ENCODE data around the gene RALGAPA2.

The RALGAPA2 gene

DNA sequence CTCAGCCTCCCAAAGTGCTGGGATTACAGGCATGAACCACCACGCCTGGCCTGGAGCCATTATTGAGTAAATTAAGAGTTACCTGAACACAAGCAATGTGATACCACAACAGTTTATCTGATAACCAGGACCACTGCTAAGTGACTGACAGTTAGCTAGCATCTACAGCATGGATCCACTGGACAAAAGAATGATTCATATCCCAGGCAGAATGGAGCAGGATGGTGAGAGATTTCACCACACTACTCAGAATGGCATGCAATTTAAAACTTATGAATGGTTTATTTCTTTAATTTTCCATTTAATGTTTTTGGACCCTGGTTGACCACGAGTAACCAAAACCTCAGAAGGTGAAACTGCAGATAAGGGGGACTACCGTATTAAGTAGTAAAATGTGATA lies 48.6 kb downstream of the RALGAPA2 start:
- no peak for TF ChIP-seq TCF4 (CRISPR knock-in tag; IDR thresholded peaks at IDR 0.05; ENCODE audit: borderline replicate concordance)
- TF ChIP-seq, protein P1, sequence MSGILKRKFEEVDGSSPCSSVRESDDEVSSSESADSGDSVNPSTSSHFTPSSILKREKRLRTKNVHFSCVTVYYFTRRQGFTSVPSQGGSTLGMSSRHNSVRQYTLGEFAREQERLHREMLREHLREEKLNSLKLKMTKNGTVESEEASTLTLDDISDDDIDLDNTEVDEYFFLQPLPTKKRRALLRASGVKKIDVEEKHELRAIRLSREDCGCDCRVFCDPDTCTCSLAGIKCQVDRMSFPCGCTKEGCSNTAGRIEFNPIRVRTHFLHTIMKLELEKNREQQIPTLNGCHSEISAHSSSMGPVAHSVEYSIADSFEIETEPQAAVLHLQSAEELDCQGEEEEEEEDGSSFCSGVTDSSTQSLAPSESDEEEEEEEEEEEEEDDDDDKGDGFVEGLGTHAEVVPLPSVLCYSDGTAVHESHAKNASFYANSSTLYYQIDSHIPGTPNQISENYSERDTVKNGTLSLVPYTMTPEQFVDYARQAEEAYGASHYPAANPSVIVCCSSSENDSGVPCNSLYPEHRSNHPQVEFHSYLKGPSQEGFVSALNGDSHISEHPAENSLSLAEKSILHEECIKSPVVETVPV (CRISPR knock-in tag; IDR thresholded peaks at IDR 0.05), result no peak
- no peak for TF ChIP-seq RARB (CRISPR knock-in tag; IDR thresholded peaks at IDR 0.05)
- ATAC-seq, result no peak

- no peak for TF ChIP-seq ARNTL (CRISPR knock-in tag; IDR thresholded peaks at IDR 0.05; ENCODE audit: borderline replicate concordance, low read depth)
- TF ChIP-seq, protein P1 (CRISPR knock-in tag; IDR thresholded peaks at IDR 0.05), result no peak
- TF ChIP-seq PPARA (CRISPR knock-in tag; IDR thresholded peaks at IDR 0.05; ENCODE audit: borderline replicate concordance), result no peak
- no peak for TF ChIP-seq ZNF70 (CRISPR knock-in tag; IDR thresholded peaks at IDR 0.05)
- TF ChIP-seq GLIS3 (CRISPR knock-in tag; IDR thresholded peaks at IDR 0.05), result no peak
- no peak for TF ChIP-seq TOX (CRISPR knock-in tag; IDR thresholded peaks at IDR 0.05; ENCODE audit: borderline replicate concordance)
- TF ChIP-seq TCF4 (CRISPR knock-in tag; IDR thresholded peaks at IDR 0.05; ENCODE audit: borderline replicate concordance), result no peak
- TF ChIP-seq CSDC2 (CRISPR knock-in tag; IDR thresholded peaks at IDR 0.05), result no peak
- no peak for TF ChIP-seq ISL1 (CRISPR knock-in tag; IDR thresholded peaks at IDR 0.05)
- TF ChIP-seq, protein P2, sequence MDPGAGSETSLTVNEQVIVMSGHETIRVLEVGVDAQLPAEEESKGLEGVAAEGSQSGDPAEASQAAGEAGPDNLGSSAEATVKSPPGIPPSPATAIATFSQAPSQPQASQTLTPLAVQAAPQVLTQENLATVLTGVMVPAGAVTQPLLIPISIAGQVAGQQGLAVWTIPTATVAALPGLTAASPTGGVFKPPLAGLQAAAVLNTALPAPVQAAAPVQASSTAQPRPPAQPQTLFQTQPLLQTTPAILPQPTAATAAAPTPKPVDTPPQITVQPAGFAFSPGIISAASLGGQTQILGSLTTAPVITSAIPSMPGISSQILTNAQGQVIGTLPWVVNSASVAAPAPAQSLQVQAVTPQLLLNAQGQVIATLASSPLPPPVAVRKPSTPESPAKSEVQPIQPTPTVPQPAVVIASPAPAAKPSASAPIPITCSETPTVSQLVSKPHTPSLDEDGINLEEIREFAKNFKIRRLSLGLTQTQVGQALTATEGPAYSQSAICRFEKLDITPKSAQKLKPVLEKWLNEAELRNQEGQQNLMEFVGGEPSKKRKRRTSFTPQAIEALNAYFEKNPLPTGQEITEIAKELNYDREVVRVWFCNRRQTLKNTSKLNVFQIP (CRISPR knock-in tag; IDR thresholded peaks at IDR 0.05; ENCODE audit: borderline replicate concordance, low read depth), result no peak
- TF ChIP-seq ZNF8 (CRISPR knock-in tag; IDR thresholded peaks at IDR 0.05), result no peak
- TF ChIP-seq OSR1 (CRISPR knock-in tag; IDR thresholded peaks at IDR 0.05), result no peak
- no peak for TF ChIP-seq ZFP30 (CRISPR knock-in tag; IDR thresholded peaks at IDR 0.05)
- TF ChIP-seq ZNF565 (CRISPR knock-in tag; conservative IDR thresholded peaks at IDR 0.05; ENCODE audit: low read depth), result no peak
- no peak for ATAC-seq
Observed at GRCh38 chr20:20658871-20659431, 53.5 kb downstream of the RALGAPA2 start.

DNA sequence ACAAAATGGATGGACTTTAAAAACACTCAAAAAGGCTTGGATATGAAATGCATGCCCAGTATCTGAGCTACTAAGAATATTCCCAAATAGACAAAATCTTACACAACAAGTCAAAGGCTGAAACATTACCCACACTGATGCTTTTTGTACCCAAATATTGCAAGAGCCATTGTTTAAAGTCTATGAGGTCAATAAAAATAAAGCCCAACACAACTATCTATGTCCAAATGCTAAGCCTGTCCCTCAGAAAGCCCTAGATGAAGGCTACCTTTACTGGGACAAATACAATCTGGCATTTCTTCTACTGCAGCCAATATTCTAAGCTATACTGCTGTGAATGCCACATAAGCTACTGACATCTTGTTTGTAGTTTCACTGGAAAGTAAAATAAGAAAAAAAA lies 54.3 kb downstream of the RALGAPA2 start:
- ATAC-seq, result no peak
- TF ChIP-seq, protein P3, sequence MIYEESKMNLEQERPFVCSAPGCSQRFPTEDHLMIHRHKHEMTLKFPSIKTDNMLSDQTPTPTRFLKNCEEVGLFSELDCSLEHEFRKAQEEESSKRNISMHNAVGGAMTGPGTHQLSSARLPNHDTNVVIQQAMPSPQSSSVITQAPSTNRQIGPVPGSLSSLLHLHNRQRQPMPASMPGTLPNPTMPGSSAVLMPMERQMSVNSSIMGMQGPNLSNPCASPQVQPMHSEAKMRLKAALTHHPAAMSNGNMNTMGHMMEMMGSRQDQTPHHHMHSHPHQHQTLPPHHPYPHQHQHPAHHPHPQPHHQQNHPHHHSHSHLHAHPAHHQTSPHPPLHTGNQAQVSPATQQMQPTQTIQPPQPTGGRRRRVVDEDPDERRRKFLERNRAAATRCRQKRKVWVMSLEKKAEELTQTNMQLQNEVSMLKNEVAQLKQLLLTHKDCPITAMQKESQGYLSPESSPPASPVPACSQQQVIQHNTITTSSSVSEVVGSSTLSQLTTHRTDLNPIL (CRISPR knock-in tag; IDR thresholded peaks at IDR 0.05; ENCODE audit: low read depth), result no peak
- TF ChIP-seq TCF4 (CRISPR knock-in tag; IDR thresholded peaks at IDR 0.05; ENCODE audit: borderline replicate concordance), result no peak
- TF ChIP-seq ARNTL (CRISPR knock-in tag; IDR thresholded peaks at IDR 0.05; ENCODE audit: borderline replicate concordance, low read depth), result no peak
- no peak for TF ChIP-seq ESRRG (CRISPR knock-in tag; IDR thresholded peaks at IDR 0.05)

DNA sequence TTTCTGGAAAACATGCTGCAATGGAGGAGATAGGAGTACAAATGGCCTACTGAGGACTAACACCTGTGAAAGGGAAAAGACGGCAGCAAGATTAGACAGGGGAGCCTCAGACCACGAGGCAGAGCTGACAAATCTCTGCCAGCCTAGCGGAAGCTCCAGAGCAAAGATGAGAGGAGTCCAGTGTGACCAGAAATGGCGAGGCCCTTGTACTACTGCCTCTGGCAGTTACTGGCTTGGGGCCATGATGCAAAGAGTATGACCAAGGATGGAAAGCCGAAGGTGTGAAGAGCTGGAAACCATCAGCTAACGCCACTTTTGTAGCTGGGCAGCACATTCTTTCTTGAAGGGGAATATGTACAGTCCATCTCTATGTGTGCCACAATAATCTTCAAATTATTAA lies 55.4 kb downstream of the RALGAPA2 start:
- no peak for ATAC-seq
- TF ChIP-seq, protein P2 (CRISPR knock-in tag; IDR thresholded peaks at IDR 0.05; ENCODE audit: borderline replicate concordance, low read depth), result no peak
- no peak for TF ChIP-seq ZNF70 (CRISPR knock-in tag; IDR thresholded peaks at IDR 0.05)
- TF ChIP-seq, protein P3 (CRISPR knock-in tag; IDR thresholded peaks at IDR 0.05; ENCODE audit: low read depth), result no peak
- no peak for TF ChIP-seq ZNF8 (CRISPR knock-in tag; IDR thresholded peaks at IDR 0.05)
- TF ChIP-seq PATZ1 (CRISPR knock-in tag; IDR thresholded peaks at IDR 0.05; ENCODE audit: borderline replicate concordance), result no peak
- TF ChIP-seq RARB (CRISPR knock-in tag; IDR thresholded peaks at IDR 0.05), result no peak
